Peyer's patch (tissue), 4 donors: ENCODE results near the gene CDKAL1.

Source experiments
- CTCF ChIP-seq, 6 experiments: fragments of 450-650 bp in 4 of 6; fragments of 200-600 bp in 2 of 6; sonication (generic) in 1 of 6; IDR thresholded peaks; one replicate each; pipeline ENCODE4 v1.5.1; 2017 to 2019; ENCODE audit warnings: antibody characterized with exemption in 6 of 6, mild to moderate bottlenecking in 3 of 6, moderate library complexity in 1 of 6
- POLR2A ChIP-seq, 2 donors: fragments of 450-650 bp; IDR thresholded peaks; one replicate each; pipeline ENCODE4 v1.5.1; 2017; ENCODE audit warnings: antibody characterized with exemption in 2 of 2, mild to moderate bottlenecking in 2 of 2, moderate library complexity in 2 of 2

DNA sequence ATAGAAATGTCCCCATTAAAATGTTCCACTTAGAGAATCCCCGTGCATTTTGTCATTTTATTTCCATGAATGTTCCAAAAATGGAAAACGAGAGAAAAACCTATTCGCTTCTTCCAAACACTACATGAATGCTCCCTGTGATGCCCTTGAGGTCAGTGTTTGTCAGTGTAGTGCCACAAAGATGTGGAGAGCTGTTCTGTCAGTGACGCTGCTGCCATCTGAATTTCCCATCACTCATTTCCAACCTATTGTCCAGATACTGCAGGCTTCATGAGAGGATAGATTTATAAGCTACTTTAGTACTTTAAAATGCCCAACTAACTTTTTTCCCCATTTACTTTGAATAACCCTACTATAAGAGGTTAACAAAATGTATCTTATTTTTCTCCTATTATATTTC, 335.8 kb downstream of the CDKAL1 start:
- no peak for TF ChIP-seq CTCF (IDR thresholded peaks at IDR 0.05)
- TF ChIP-seq POLR2A (IDR thresholded peaks at IDR 0.05) = no peak
